ENCODE data around the gene EMC10.

Gene EMC10

GRCh38 chr19:50495020-50495531, 18.8 kb downstream of the EMC10 start:
- DNase-seq (ENCODE audit: low read depth in 2 of 3, low spot score in 2 of 3) = no peak

DNA sequence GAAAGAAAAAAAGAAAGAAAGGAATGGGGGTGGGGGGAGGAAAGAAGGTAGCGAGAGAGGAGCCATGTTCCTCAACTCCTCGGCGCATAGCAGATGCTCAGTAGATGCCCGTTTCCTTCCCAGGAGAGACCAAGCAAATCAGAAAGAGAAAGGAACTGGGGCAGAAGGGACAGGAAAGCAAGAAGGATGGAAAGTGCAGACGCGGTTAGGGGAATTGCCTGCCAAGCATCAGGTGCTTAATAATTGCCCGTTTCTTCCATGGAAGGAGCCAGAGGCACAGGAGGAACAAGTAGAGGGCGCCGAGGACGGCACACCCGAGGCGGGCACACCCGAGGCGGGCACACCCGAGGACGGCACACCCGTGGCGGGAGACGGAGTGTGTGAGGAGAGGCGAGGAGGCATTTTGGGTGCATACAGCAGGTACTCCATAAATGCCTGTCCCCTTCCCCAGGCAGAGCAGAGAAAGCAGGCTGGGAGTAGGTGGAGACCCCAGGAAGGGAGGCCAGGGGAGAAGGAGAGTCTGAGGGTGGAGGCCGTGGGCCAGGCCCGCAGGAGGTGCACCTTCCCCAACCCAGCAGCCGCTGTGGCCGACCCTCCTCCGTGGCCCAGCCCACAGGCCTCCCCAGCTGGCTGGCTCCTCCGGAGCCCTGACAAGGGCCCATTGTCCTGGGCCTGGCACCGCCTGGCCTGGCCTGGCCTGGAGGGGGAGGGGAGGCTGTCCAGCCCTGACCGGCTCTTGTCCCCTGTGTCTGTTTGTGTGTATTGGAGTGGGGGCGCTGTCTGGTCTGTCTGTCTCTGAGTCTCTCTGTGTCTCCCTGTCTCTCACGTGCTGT, 20.1 kb downstream of the EMC10 start:
- no peak for DNase-seq (ENCODE audit: low read depth in 2 of 3, low spot score in 2 of 3)

- no peak for DNase-seq (ENCODE audit: low read depth in 2 of 3, low spot score in 2 of 3)
Measured at GRCh38 chr19:50497022-50497405, 20.7 kb downstream of the EMC10 start.

DNA sequence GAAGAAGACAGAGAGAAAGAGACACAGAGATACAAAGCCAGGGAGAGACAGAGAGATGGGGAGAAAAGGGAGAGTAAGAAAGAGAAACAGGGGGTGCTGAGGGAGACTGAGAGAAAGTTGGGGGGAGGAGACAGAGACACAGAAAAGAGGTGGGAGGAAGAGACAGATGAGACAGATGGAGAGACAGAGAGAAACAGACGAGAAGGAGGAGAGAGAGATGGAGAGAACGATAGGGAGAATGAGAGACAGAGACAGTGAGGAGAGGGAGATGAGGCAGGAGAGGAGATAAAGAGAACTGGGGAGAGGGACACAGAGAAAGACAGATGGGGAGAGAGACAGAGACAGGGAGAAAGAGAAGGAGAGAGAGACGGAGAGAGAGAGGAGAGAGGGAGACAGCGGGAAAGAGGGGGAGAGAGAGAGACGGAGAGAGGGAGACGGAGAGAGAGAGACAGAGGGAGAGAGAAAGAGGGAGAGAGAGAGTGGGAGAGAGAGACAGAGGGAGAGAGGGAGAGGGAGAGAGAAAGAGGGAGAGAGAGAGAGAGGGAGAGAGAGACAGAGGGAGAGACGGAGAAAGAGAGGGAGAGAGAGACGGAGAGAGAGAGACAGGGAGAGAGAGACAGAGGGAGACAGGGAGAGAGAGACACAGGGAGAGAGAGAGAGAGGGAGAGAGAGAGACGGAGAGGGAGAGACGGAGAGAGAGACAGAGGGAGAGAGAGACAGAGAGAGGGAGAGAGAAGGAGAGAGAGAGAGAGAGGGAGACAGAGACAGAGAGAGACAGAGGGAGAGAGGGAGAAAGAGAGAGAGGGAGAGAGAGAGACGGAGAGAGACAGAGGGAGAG, 22.1 kb downstream of the EMC10 start:
- no peak for DNase-seq (ENCODE audit: low read depth in 2 of 3, low spot score in 2 of 3)

DNA sequence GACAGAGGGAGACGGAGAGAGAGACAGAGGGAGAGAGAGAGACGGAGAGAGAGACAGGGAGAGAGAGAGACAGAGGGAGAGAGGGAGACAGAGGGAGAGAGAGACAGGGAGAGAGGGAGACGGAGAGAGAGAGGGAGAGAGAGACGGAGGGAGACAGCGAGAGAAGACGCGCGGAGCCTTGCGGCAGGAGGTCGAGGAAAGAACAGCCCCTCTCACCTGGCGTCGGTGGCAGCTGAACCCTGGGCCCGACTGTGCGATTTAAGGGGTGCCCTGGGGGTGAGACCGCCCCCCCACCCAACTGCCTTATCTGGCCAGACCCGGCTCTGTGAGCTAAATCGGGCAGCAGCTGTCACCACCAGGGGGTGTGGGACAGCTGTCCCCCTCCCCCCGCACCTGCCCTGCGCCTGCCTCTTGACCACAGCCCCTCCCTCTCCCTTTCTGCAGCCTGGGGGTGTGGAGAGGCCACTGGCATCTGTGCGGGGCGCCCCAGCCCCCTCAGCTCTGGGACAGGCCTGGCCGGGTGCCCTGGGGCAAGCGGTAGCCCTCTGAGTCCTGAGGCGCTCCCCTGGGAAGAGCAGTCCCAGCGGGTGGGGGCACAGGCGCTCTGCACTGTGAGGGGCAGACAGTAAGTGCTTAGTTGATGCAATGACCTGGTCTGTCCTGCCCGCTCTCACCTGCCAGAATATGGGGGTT, 23.9 kb downstream of the EMC10 start:
- no peak for DNase-seq (ENCODE audit: low read depth in 2 of 3, low spot score in 2 of 3)

DNA sequence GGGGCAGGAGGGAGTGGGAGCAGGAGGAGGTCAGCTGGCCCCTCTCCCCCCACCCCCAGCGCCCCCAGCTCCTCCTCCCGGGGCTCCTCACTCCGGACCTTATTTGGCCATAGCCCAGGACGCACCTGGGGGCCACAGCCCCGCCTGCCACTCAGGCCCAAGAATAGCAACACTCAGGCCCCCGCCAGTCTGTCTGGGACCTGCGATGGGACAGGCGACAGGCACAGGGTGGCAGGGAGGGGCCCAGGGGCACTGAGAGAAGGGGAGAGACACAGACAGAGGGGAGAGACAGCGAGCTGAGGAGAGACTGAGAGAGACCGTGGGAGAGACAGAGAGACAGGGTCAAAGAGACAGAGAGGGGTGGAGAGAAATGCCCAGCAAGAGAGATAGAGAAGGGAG, 24.4 kb downstream of the EMC10 start:
- DNase-seq (ENCODE audit: low read depth in 2 of 3, low spot score in 2 of 3) = no peak

- DNase-seq (ENCODE audit: low read depth in 2 of 3, low spot score in 2 of 3) = no peak
Measured at GRCh38 chr19:50501186-50501567, 24.9 kb downstream of the EMC10 start.

DNA sequence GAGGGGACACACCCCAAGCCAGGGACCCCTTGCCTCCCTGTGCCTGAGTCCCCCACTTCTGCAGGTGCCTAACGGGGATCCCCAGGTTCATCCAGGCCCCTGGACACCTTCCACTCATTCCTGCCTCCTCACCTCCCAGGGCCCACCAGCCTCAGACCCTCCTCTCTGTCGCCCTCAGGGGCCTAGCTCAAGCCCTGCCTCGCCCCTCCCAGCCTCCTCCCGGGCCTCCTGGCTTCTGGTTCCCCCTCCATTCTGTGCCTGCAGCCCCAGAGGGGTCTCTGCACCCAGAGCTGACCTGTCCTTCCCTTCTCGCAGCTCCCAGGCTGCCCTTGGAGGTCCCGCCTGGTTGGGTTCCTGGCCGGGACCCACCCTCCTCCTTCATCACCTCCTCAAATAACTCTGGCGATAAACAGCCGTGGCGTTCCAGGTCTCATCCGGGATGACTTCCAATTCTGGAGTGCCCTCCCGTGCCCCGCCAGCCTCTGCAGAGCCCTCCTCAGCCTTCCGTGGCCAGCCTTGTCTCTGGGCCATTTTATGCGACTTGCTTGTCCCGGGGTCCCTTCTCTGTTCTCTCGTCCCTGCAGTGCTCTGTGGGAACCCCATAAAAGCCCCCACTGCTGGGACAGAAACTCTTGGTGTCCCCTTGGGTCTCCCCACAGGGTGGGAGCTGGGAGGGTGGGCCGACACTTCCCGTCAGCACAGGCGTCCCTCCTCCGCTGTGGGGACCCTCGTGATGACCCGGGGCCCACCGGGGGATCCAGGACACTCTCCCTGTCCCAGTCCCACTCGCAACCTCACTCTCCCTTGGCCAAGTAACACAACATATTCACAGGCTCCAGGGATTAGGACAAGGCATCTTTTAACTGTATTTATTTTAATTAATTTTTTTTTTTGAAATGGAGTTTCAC, 25.5 kb downstream of the EMC10 start:
- DNase-seq (ENCODE audit: low read depth in 2 of 3, low spot score in 2 of 3) = no peak

DNA sequence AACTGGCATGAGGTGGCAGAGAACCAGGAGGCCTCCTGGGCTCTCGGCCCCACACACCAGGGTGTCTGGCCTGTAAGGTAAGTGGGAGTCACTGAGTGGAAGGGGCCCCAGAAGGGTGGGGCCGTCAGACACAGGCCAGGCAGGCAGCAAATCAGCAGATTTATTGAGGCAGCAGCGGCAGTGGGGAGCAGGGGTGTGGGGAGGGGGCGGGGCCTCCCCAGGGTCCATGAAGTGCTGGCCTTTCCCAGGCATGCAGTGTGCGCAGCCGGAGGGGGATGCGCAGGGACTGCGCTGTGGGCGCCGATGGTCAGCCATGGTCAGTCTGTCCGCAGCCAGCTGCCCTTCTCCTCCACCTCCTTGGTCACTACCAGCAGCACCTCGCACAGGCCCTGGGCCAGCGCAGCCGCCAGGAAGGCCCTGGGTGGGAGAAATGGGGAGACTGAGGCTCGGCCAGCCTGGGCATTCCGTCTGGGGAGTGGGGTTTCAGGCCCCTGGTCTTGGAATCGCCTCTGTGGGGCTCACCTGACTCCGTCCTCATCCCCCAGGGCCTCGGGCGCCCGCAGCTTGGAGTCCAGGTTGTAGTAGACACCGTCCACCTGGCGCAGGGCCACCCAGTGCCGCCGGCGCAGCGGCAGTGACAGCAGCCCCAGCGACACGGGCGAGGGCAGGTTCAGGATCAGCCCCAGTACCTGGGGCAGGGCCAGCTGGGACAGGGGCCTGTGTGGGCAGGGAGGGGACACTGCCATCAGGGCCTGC, 29.7 kb downstream of the EMC10 start:
- DNase-seq (ENCODE audit: low read depth in 2 of 3, low spot score in 2 of 3) = no peak

DNA sequence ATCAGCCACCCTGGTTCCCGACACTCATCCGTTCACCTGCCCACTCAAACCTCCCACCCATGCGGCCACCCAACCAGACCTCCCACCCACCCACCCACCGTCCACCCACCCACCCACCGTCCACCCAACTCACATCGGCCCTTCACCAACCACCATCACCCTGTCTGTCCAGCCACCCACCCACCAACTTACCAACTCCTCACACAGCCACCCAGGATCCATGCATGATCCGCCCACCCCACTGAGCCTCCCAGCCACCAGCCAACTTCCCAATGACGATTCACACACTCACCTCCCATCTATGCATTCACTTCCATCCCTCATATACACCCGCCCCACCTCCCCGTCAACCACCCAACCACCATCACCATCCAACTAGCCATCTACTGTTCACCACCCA, 30.4 kb downstream of the EMC10 start:
- no peak for DNase-seq (ENCODE audit: low read depth in 2 of 3, low spot score in 2 of 3)

- no peak for DNase-seq (ENCODE audit: low read depth in 2 of 3, low spot score in 2 of 3)
Measured at GRCh38 chr19:50507376-50507775, 31.1 kb downstream of the EMC10 start.

DNA sequence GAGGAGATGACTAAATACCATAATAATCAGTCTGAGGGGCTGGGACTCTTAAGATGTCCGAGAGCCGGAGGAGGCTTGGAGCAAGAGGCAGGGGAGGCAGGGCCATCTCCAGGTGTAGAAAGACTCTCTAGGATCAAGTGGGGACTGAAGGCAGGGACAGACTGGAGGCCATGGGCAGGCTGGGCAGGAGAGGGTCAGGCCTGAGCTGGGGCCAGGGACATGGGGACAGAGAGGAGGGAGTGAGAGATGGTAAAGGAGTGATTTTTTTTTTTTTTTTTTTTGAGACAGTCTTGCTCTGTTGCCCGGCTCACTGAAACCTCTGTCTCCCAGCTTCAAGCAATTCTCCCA, 32.5 kb downstream of the EMC10 start:
- DNase-seq (ENCODE audit: low read depth in 2 of 3, low spot score in 2 of 3) = no peak

DNA sequence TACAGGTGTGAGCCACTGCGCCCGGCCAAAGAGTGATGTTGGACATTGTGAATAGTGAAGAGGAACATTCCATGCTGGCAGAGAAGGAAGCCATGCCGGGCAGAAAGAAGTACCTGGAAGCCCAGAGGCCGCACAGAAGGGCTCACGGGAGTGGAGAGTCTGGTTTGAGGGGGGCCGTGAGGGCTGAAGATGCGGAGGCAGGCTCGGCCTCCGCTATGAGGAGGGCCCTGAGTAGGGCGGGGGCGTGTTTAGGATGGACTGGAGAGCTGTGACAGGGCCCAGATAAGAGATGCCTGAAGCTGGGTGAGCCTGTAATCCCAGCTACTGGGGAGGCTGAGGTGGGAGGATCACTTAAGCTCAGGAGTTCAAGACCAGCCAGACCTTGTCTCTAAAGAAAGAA, 33.1 kb downstream of the EMC10 start:
- no peak for DNase-seq (ENCODE audit: low read depth in 2 of 3, low spot score in 2 of 3)

DNA sequence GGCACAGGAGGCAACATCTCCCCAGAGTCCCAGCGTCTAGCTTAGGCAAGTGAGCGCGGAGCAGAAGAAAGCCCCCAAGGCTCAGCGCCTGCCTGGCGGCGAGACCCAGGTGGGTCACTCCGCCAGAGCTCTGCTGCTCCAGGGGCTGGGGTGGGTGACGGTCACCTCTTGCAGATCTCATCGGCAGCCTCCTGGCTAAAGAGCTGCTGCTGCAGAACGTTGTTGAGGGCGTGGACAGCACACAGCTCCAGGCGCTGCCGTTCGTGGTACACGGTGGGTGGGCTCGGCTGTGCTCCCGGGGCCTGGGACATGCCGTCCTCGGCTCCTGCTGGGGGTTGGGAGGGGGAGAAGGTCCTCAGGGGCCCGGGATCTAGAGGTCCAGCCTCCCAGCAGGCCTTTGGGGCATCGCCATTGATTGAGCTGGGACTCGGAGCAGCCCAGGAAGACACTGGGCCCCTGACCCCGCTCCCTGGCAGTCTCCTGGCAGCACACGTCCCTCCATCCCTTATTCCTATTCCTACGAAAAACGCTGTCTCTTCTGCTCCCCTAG, 33.9 kb downstream of the EMC10 start:
- DNase-seq (ENCODE audit: low read depth in 2 of 3, low spot score in 2 of 3) = no peak

DNA sequence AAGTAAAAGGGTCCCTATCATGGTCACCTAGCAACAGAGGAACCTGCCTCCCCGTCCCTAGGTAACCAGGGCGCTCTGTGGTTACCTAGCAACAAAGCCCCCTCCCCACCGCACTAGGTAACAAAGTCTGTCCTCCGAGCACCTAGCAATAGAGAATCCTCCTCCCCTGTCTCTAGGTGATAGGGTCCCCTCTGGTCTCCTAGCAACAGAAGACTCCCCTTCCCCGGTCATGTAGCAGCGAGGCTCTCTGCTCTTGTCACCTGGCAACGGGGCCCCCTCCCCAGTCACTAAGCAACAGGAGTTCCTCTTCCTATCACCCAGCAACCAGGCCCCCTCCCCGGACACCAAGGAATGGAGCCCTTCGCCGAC, 34.4 kb downstream of the EMC10 start:
- no peak for DNase-seq (ENCODE audit: low read depth in 2 of 3, low spot score in 2 of 3)

- DNase-seq (ENCODE audit: low read depth in 2 of 3, low spot score in 2 of 3) = peak; percentile 84 to 91 (median 88)
Measured at GRCh38 chr19:50511069-50511822, 34.9 kb downstream of the EMC10 start, which contains the start of gene JOSD2. Gene JOSD2 (minus strand): TSS chr19:50511191. CDS start chr19:50510431, 760 bp downstream.

DNA sequence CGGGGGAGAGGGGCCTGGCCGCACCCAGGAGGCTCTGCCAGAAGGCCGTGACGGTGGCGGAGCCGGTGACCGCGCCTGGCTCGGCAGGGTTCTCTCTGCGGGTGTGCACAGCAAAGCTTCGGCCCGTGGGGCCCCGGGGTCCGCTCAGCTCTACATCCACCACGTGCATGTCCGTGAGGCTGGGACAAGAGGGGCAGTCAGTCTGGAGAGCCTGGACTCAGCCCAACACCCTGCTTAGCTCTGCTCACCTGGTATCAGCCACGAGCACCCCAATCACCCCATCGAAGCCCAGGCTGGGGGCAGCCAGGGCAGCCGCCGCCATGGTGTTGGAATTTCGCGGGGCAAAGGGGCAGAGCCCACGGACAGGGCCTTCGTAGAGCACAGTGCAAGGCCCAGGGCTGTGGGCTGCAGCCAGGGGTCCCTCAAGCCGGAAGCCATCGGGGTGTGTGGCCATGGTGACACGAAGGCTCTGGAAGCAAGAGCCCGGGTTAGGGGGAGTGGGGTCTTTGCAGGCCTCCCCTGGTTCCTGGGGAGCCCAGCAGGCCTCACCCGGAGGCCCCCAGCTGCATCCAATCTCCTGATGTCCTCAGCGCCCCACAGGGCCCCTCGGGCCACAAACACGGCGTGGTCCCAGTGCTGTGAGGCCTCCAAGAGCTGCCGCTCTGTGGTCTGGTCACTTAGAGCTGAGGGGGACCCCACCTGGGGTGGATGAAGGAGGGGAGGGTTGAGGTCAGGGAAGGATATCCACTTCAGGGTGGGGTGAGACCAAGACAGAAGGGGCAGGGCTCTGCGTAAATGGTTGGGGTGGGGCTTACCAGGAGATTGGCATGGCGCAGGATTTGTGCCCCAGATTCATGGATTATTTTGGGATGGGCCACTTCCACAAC, 36.0 kb downstream of the EMC10 start:
- no peak for DNase-seq (ENCODE audit: low read depth in 2 of 3, low spot score in 2 of 3)

All from activated CD8-positive, alpha-beta memory T cell treated with anti-CD3 and anti-CD28 coated beads for 48 hours (primary cell).